ENCODE measurements around the gene DPYSL3. TPM values are rescaled to one million over a fixed set of nuclear protein-coding genes. Genes with fewer than 3 reads are reported as not detected.

DPYSL3 gene
- total and polyA plus RNA-seq, 4 donors = 0.35 to 3.6 (median 1.7) TPM

GRCh38 chr5:147377682-147378081, 132.2 kb downstream of the DPYSL3 start:
- Histone ChIP-seq H3K4me3 (ENCODE audit: low read depth in 1 of 3, low read length in 3 of 3) (no peak overlapping the region), H3K36me3 (ENCODE audit: control insufficient read depth in 4 of 4, insufficient read depth in 3 of 4, low read depth in 1 of 4, low read length in 3 of 4) (no peaks in the 10 kb centered on the region), H3K4me1 (ENCODE audit: control insufficient read depth in 4 of 4, insufficient read depth in 4 of 4, low read length in 3 of 4) (no peaks in the 10 kb centered on the region), H3K9ac (ENCODE audit: low read depth in 1 of 2, low read length in 2 of 2) (no peak overlapping the region), H3K9me3 (ENCODE audit: control insufficient read depth in 4 of 4, low read length in 3 of 4) (no peaks in the 10 kb centered on the region), H3K27me3 (ENCODE audit: control insufficient read depth in 4 of 4, insufficient read depth in 4 of 4, low read length in 3 of 4) (no peaks in the 10 kb centered on the region), H3K27ac (ENCODE audit: low read depth in 1 of 2, low read length in 2 of 2) (no peak overlapping the region)
- DNase-seq (ENCODE audit: low spot score) = no peak
- TF ChIP-seq GABPA (IDR thresholded peaks at IDR 0.05 in 1 of 2, conservative IDR thresholded peaks at IDR 0.05 in 1 of 2) (no peak), TAF1 (conservative IDR thresholded peaks at IDR 0.05) (no peak), RAD21 (IDR thresholded peaks at IDR 0.05) (no peak), FOXA2 (IDR thresholded peaks at IDR 0.05) (no peak), SP1 (IDR thresholded peaks at IDR 0.05) (no peak), HNF4G (IDR thresholded peaks at IDR 0.05) (no peak), RXRA (IDR thresholded peaks at IDR 0.05) (no peak), FOXA1 (IDR thresholded peaks at IDR 0.05) (no peak), NR2F2 (IDR thresholded peaks at IDR 0.05) (no peak), EGR1 (IDR thresholded peaks at IDR 0.05; ENCODE audit: low read depth in 2 of 2) (no peak), CTCF (IDR thresholded peaks at IDR 0.05; ENCODE audit: low read depth, low read length, missing input control) (no peak), YY1 (IDR thresholded peaks at IDR 0.05) (no peak)
- TF ChIP-seq, protein P1, sequence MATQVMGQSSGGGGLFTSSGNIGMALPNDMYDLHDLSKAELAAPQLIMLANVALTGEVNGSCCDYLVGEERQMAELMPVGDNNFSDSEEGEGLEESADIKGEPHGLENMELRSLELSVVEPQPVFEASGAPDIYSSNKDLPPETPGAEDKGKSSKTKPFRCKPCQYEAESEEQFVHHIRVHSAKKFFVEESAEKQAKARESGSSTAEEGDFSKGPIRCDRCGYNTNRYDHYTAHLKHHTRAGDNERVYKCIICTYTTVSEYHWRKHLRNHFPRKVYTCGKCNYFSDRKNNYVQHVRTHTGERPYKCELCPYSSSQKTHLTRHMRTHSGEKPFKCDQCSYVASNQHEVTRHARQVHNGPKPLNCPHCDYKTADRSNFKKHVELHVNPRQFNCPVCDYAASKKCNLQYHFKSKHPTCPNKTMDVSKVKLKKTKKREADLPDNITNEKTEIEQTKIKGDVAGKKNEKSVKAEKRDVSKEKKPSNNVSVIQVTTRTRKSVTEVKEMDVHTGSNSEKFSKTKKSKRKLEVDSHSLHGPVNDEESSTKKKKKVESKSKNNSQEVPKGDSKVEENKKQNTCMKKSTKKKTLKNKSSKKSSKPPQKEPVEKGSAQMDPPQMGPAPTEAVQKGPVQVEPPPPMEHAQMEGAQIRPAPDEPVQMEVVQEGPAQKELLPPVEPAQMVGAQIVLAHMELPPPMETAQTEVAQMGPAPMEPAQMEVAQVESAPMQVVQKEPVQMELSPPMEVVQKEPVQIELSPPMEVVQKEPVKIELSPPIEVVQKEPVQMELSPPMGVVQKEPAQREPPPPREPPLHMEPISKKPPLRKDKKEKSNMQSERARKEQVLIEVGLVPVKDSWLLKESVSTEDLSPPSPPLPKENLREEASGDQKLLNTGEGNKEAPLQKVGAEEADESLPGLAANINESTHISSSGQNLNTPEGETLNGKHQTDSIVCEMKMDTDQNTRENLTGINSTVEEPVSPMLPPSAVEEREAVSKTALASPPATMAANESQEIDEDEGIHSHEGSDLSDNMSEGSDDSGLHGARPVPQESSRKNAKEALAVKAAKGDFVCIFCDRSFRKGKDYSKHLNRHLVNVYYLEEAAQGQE (IDR thresholded peaks at IDR 0.05) = no peak
- TF ChIP-seq, protein P2, sequence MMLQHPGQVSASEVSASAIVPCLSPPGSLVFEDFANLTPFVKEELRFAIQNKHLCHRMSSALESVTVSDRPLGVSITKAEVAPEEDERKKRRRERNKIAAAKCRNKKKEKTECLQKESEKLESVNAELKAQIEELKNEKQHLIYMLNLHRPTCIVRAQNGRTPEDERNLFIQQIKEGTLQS (IDR thresholded peaks at IDR 0.05) = no peak
- TF ChIP-seq, protein P3, sequence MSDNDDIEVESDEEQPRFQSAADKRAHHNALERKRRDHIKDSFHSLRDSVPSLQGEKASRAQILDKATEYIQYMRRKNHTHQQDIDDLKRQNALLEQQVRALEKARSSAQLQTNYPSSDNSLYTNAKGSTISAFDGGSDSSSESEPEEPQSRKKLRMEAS (IDR thresholded peaks at IDR 0.05) = no peak
- WGBS = 84% methylated on average over 1 of the region's 1 CpG

DNA sequence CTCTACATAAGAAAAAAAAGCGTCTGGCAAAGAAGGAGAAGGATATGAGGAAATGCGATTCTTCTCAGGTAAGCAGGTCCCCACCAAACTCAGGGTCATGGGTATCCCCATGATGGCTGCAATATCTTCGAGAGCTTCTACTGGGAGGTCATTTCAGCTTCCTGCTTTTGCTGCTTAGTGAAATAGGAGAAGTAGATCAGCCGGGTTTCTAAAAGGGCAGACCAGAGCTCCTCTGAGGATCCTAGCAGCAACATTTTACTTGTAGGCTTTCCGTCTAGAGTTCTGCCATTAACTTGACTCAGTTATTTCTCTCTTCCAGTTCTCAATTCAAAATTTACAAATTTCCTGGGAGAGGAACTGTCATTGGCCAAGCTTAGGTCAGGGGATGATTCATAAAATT, 134.7 kb downstream of the DPYSL3 start:
- TF ChIP-seq, protein P1 (IDR thresholded peaks at IDR 0.05) = no peak
- TF ChIP-seq NR2F2 (IDR thresholded peaks at IDR 0.05) = no peak
- TF ChIP-seq CTCF (IDR thresholded peaks at IDR 0.05; ENCODE audit: low read depth, low read length, missing input control) = no peak
- TF ChIP-seq HNF4G (IDR thresholded peaks at IDR 0.05) = no peak
- TF ChIP-seq, protein P2 (IDR thresholded peaks at IDR 0.05) = no peak
- no peak for TF ChIP-seq FOXA1 (IDR thresholded peaks at IDR 0.05)
- TF ChIP-seq FOXA2 (IDR thresholded peaks at IDR 0.05) = no peak
- TF ChIP-seq RXRA (IDR thresholded peaks at IDR 0.05) = no peak
- TF ChIP-seq EGR1 (IDR thresholded peaks at IDR 0.05; ENCODE audit: low read depth in 2 of 2) = no peak
- no peaks in the 10 kb centered on the region for H3K4me1 ChIP-seq (ENCODE audit: control insufficient read depth in 4 of 4, insufficient read depth in 4 of 4, low read length in 3 of 4)
- WGBS = 77% methylated on average over 5 of the region's 5 CpGs
- no peak for DNase-seq (ENCODE audit: low spot score)
- H3K27ac ChIP-seq (ENCODE audit: low read depth in 1 of 2, low read length in 2 of 2) = no peak overlapping the region
- H3K9me3 ChIP-seq (ENCODE audit: control insufficient read depth in 4 of 4, low read length in 3 of 4) = no peaks in the 10 kb centered on the region
- H3K36me3 ChIP-seq (ENCODE audit: control insufficient read depth in 4 of 4, insufficient read depth in 3 of 4, low read depth in 1 of 4, low read length in 3 of 4) = no peaks in the 10 kb centered on the region
- no peak overlapping the region for H3K4me3 ChIP-seq (ENCODE audit: low read depth in 1 of 3, low read length in 3 of 3)
- H3K27me3 ChIP-seq (ENCODE audit: control insufficient read depth in 4 of 4, insufficient read depth in 4 of 4, low read length in 3 of 4) = no peaks in the 10 kb centered on the region
- H3K9ac ChIP-seq (ENCODE audit: low read depth in 1 of 2, low read length in 2 of 2) = no peak overlapping the region

All from liver (tissue), 9 donors.